Smooth muscle cell (in vitro differentiated cells): ENCODE measurements around the gene RBM33. TPM values are rescaled to one million over a fixed set of nuclear protein-coding genes. Genes with fewer than 3 reads are reported as not detected.

Experiments used
- DNase-seq: peaks from one replicate; lab custom pipeline; 2025; ENCODE audit not compliant: unreplicated experiment; lab: John Stamatoyannopoulos, UW
- H2AFZ ChIP-seq: fragments of 200-600 bp; sonication (generic); 2 replicates; pipeline ENCODE4 v1.6.0; 2016; ENCODE audit warnings: antibody characterized with exemption, low read depth, mild to moderate bottlenecking
- H3F3A ChIP-seq: fragments of 200-600 bp; sonication (generic); 2 replicates; pipeline ENCODE4 v1.6.0; 2017; ENCODE audit warnings: antibody characterized with exemption, low read depth
- H3K27ac ChIP-seq: fragments of 200-600 bp; sonication (generic); 2 replicates; pipeline ENCODE4 v1.5.1; 2016; ENCODE audit warnings: low read depth, mild to moderate bottlenecking
- H3K27me3 ChIP-seq: fragments of 200-600 bp; sonication (generic); 2 replicates; pipeline ENCODE4 v1.6.1; 2016; ENCODE audit warnings: low read depth, mild to moderate bottlenecking
- H3K36me3 ChIP-seq: fragments of 200-600 bp; sonication (generic); 2 replicates; pipeline ENCODE4 v1.5.1; 2016; ENCODE audit warnings: low read depth
- H3K4me1 ChIP-seq: fragments of 200-600 bp; sonication (generic); 2 replicates; pipeline ENCODE4 v1.5.1; 2016; ENCODE audit warnings: low read depth
- H3K4me2 ChIP-seq: fragments of 200-600 bp; sonication (generic); 2 replicates; pipeline ENCODE4 v1.6.0; 2016; ENCODE audit warnings: mild to moderate bottlenecking
- H3K4me3 ChIP-seq: fragments of 200-600 bp; sonication (generic); 2 replicates; pipeline ENCODE4 v1.5.1; 2016; ENCODE audit warnings: mild to moderate bottlenecking
- H3K79me2 ChIP-seq: fragments of 200-600 bp; sonication (generic); 2 replicates; pipeline ENCODE4 v1.6.0; 2016; ENCODE audit warnings: low read depth, mild to moderate bottlenecking
- H3K9ac ChIP-seq: fragments of 200-600 bp; sonication (generic); 2 replicates; pipeline ENCODE4 v1.6.0; 2016; ENCODE audit warnings: low read depth
- H3K9me3 ChIP-seq: fragments of 200-600 bp; sonication (generic); replicated peaks from 2 replicates; pipeline ENCODE4 v1.5.1; 2016; ENCODE audit warnings: low read depth
- H4K20me1 ChIP-seq: fragments of 200-600 bp; sonication (generic); 2 replicates; pipeline ENCODE4 v1.6.0; 2016; ENCODE audit warnings: low read depth
- CTCF ChIP-seq: fragments of 200-600 bp; sonication (generic); IDR thresholded peaks from 2 replicates; pipeline ENCODE4 v1.5.1; 2017; ENCODE audit warnings: borderline replicate concordance, mild to moderate bottlenecking, antibody characterized with exemption; ENCODE audit not compliant: insufficient read depth, poor library complexity, severe bottlenecking
- WGBS: methylation state at CpG from one replicate; pipeline ENCODE4 v1.1.7; 2016; ENCODE audit warnings: low lambda C conversion rate; 5-methylcytosine and 5-hydroxymethylcytosine counted together
- polyA plus RNA-seq: library from polyadenylated mRNA; unstranded; fragments of >200 nt; fragmentation: Nextera tagmentation; extraction: Ambion mirVana; gene quantifications from 2 replicates; pipeline ENCODE4 v1.2.1, GENCODE V29; 2016
- total RNA-seq: library from RNA; depleted of rRNA; stranded (reverse); fragments of >200 nt; gene quantifications from 2 replicates; pipeline ENCODE4 v1.2.3, GENCODE V29; 2014

The RBM33 gene
- total and polyA plus RNA-seq, 2 experiments from 2014 or later: 22.5 to 25.3 TPM

- Histone ChIP-seq H2AFZ (no peak overlapping the region), H3F3A (no peaks in the 10 kb centered on the region), H3K27me3 (peaks cover 5% of the 10 kb centered on the region), H3K4me1 (no peaks in the 10 kb centered on the region), H3K9ac (no peak overlapping the region), H3K4me2 (no peak overlapping the region), H3K79me2 (no peaks in the 10 kb centered on the region), H3K4me3 (no peak overlapping the region), H3K36me3 (no peaks in the 10 kb centered on the region), H3K9me3 (no peaks in the 10 kb centered on the region), H4K20me1 (no peaks in the 10 kb centered on the region), H3K27ac (no peak overlapping the region)
- 87% methylated on average over 18 of the region's 18 CpGs for WGBS
- no peak for TF ChIP-seq CTCF
- DNase-seq: no peak
Measured at GRCh38 chr7:155603858-155604503, 40.5 kb upstream of the RBM33 start.

- Histone ChIP-seq H3K4me2 (no peak overlapping the region), H3K4me3 (no peak overlapping the region), H3K9me3 (no peaks in the 10 kb centered on the region), H3K79me2 (no peaks in the 10 kb centered on the region), H3K27ac (no peak overlapping the region), H3K27me3 (no peaks in the 10 kb centered on the region), H2AFZ (no peak overlapping the region), H4K20me1 (no peaks in the 10 kb centered on the region), H3K4me1 (no peaks in the 10 kb centered on the region), H3K36me3 (no peaks in the 10 kb centered on the region), H3K9ac (no peak overlapping the region), H3F3A (no peaks in the 10 kb centered on the region)
- WGBS: 87% methylated on average over 8 of the region's 8 CpGs
- no peak for TF ChIP-seq CTCF
- DNase-seq: no peak
Measured at GRCh38 chr7:155604504-155604997, 39.9 kb upstream of the RBM33 start.

GRCh38 chr7:155609185-155609584 lies 35.3 kb upstream of the RBM33 start:
- H3K9me3 ChIP-seq: no peaks in the 10 kb centered on the region
- no peaks in the 10 kb centered on the region for H3K36me3 ChIP-seq
- H3K9ac ChIP-seq: no peak overlapping the region
- TF ChIP-seq CTCF: no peak
- H4K20me1 ChIP-seq: no peaks in the 10 kb centered on the region
- DNase-seq: no peak
- no peak overlapping the region for H3K4me2 ChIP-seq
- H3K79me2 ChIP-seq: no peaks in the 10 kb centered on the region
- WGBS: 89% methylated on average over 12 of the region's 12 CpGs
- no peak overlapping the region for H3K4me3 ChIP-seq
- no peaks in the 10 kb centered on the region for H3K27me3 ChIP-seq
- H3K27ac ChIP-seq: no peak overlapping the region
- H3F3A ChIP-seq: no peaks in the 10 kb centered on the region
- no peak overlapping the region for H2AFZ ChIP-seq
- no peaks in the 10 kb centered on the region for H3K4me1 ChIP-seq
